Muscle of leg (tissue), 11 donors: Measurements from ENCODE around the gene FOXD2. TPM values are rescaled to one million over a fixed set of nuclear protein-coding genes. Genes with fewer than 3 reads are reported as not detected.

Experiments
- DNase-seq: peaks from one replicate; pipeline ENCODE4 v3.0.0; 2013
- H3K27ac ChIP-seq: one replicate; pipeline ENCODE4 v1.5.1; 2013; ENCODE audit warnings: mild to moderate bottlenecking, low read length, control low read depth
- H3K27me3 ChIP-seq: one replicate; pipeline ENCODE4 v1.6.1; 2013; ENCODE audit warnings: low read length; ENCODE audit not compliant: control insufficient read depth, insufficient read depth
- H3K36me3 ChIP-seq: one replicate; pipeline ENCODE4 v1.6.1; 2013; ENCODE audit warnings: low read length; ENCODE audit not compliant: control insufficient read depth, insufficient read depth
- H3K4me1 ChIP-seq: one replicate; pipeline ENCODE4 v1.6.1; 2013; ENCODE audit warnings: low read length; ENCODE audit not compliant: control insufficient read depth, insufficient read depth
- H3K4me3 ChIP-seq: one replicate; pipeline ENCODE4 v1.5.1; 2013; ENCODE audit warnings: low read length, control low read depth
- H3K9me3 ChIP-seq: replicated peaks from 2 replicates; pipeline ENCODE4 v1.6.1; 2013; ENCODE audit warnings: low read depth, low read length; ENCODE audit not compliant: control insufficient read depth
- WGBS: methylation state at CpG from one replicate; pipeline ENCODE4 v1.1.5; 2013; ENCODE audit warnings: missing lambda C conversion rate; ENCODE audit not compliant: insufficient coverage; 5-methylcytosine and 5-hydroxymethylcytosine counted together
- polyA plus RNA-seq, 8 donors: library from polyadenylated mRNA; unstranded; fragments of 120-200 nt; gene quantifications; one replicate each; pipeline versions ENCODE4 v1.2.1 to v1.2.3, GENCODE V29; 2013; ENCODE audit warnings: inconsistent platforms in 1 of 8, low replicate concordance in 1 of 8; ENCODE audit not compliant: insufficient read length in 8 of 8, insufficient read depth in 1 of 8
- total RNA-seq: library from RNA; stranded (reverse); fragments of 120-200 nt; gene quantifications from one replicate; pipeline ENCODE4 v1.2.4, GENCODE V29; 2013

The FOXD2 gene
- total and polyA plus RNA-seq, 9 donors: 0.14 to 0.64 (median 0.28) TPM

- H3K27me3 ChIP-seq: peaks cover 13% of the 10 kb centered on the region
- no peak for DNase-seq
- no peak overlapping the region for H3K27ac ChIP-seq
- H3K4me3 ChIP-seq: no peak overlapping the region
- H3K36me3 ChIP-seq: no peaks in the 10 kb centered on the region
- no peaks in the 10 kb centered on the region for H3K9me3 ChIP-seq
- H3K4me1 ChIP-seq: no peaks in the 10 kb centered on the region
- WGBS: 100% methylated on average over 1 of the region's 3 CpGs
Observed at GRCh38 chr1:47481936-47482335, 44.1 kb downstream of the FOXD2 start.

- no peaks in the 10 kb centered on the region for H3K36me3 ChIP-seq
- no peaks in the 10 kb centered on the region for H3K4me1 ChIP-seq
- H3K27me3 ChIP-seq: peaks cover 9% of the 10 kb centered on the region
- H3K4me3 ChIP-seq: no peak overlapping the region
- no peaks in the 10 kb centered on the region for H3K9me3 ChIP-seq
- H3K27ac ChIP-seq: no peak overlapping the region
- no peak for DNase-seq
- WGBS: no CpG with 5 or more reads among the region's 1 CpG
Observed at GRCh38 chr1:47482786-47483185, 44.9 kb downstream of the FOXD2 start.

- Histone ChIP-seq H3K4me3 (no peak overlapping the region), H3K27me3 (peaks cover 9% of the 10 kb centered on the region), H3K27ac (no peak overlapping the region), H3K9me3 (no peaks in the 10 kb centered on the region), H3K36me3 (no peaks in the 10 kb centered on the region), H3K4me1 (no peaks in the 10 kb centered on the region)
- WGBS: 69% methylated on average over 5 of the region's 5 CpGs
- DNase-seq: no peak
Observed at GRCh38 chr1:47483651-47484050, 45.8 kb downstream of the FOXD2 start.

DNA sequence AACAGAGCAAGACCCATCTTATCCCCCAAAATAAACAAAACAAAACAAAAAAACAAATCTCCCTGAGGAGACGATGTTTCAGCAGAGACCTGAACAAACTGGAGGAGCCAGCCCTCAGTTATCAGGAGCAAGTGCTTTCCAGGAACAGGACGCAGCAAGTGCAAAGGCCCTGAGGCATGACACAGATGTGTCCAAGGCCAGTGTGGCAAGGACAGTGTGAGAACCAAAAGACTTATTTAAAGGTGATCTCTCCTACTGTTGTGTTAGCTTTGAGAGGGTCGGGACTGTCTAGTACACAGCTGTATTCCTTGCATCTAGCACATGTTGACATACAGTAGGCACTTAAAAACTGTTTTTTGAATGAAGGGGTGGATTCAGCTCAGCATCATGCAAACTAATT, 48.0 kb downstream of the FOXD2 start:
- H3K36me3 ChIP-seq: no peaks in the 10 kb centered on the region
- DNase-seq: no peak
- no peaks in the 10 kb centered on the region for H3K9me3 ChIP-seq
- no peaks in the 10 kb centered on the region for H3K4me1 ChIP-seq
- WGBS: 96% methylated on average over 2 of the region's 3 CpGs
- peaks cover 11% of the 10 kb centered on the region for H3K27me3 ChIP-seq
- no peak overlapping the region for H3K27ac ChIP-seq
- no peak overlapping the region for H3K4me3 ChIP-seq

- no peak overlapping the region for H3K27ac ChIP-seq
- WGBS: no CpG with 5 or more reads among the region's 3 CpGs
- no peak overlapping the region for H3K4me3 ChIP-seq
- H3K9me3 ChIP-seq: no peaks in the 10 kb centered on the region
- no peaks in the 10 kb centered on the region for H3K36me3 ChIP-seq
- no peak for DNase-seq
- H3K4me1 ChIP-seq: no peaks in the 10 kb centered on the region
- H3K27me3 ChIP-seq: peaks cover 8% of the 10 kb centered on the region
Observed at GRCh38 chr1:47487332-47487731, 49.5 kb downstream of the FOXD2 start.

GRCh38 chr1:47487850-47488450, 50.1 kb downstream of the FOXD2 start:
- H3K27ac ChIP-seq: no peak overlapping the region
- no peak for DNase-seq
- H3K4me3 ChIP-seq: no peak overlapping the region
- H3K4me1 ChIP-seq: no peaks in the 10 kb centered on the region
- no peaks in the 10 kb centered on the region for H3K9me3 ChIP-seq
- H3K36me3 ChIP-seq: no peaks in the 10 kb centered on the region
- 65% methylated on average over 2 of the region's 8 CpGs for WGBS
- H3K27me3 ChIP-seq: peaks cover 8% of the 10 kb centered on the region

Other genes starting within 250 kb of the FOXD2 start
- 0.09 TPM for gene PDZK1IP1, start 248.0 kb upstream of the FOXD2 start, total RNA-seq
- under 1 TPM in 6 of 8 donors, not detected in 2; 0.18 to 0.41 (median 0.25) TPM for gene PDZK1IP1, start 248.0 kb upstream of the FOXD2 start, polyA plus RNA-seq
- 3.0 TPM for gene TAL1, start 205.8 kb upstream of the FOXD2 start, total RNA-seq
- gene TAL1, start 205.8 kb upstream of the FOXD2 start, polyA plus RNA-seq: 1 to 10 TPM; 2.2 to 3.9 (median 3.3) TPM
- gene STIL, start 123.9 kb upstream of the FOXD2 start, total RNA-seq: 5.1 TPM
- gene STIL, start 123.9 kb upstream of the FOXD2 start, polyA plus RNA-seq: 1 to 10 TPM; 3.6 to 6.0 (median 4.7) TPM
- 59.1 TPM for gene CMPK1, start 104.3 kb upstream of the FOXD2 start, total RNA-seq
- 10 to 100 TPM; 52.2 to 77.6 (median 70.1) TPM for gene CMPK1, start 104.3 kb upstream of the FOXD2 start, polyA plus RNA-seq
- not detected for gene FOXE3, start 21.8 kb upstream of the FOXD2 start, total RNA-seq
- under 1 TPM in 6 of 8 donors, not detected in 2; 0.05 to 0.20 (median 0.09) TPM for gene FOXE3, start 21.8 kb upstream of the FOXD2 start, polyA plus RNA-seq